Hematopoietic multipotent progenitor cell treated with erythropoietin and hydrocortisone succinate and interleukin-3 and kit ligand, for 6 days (in vitro differentiated cells): ENCODE measurements around the gene ARHGDIB.
A peak's percentile ranks its signal among the peaks of the same experiment; 100 is the strongest.

Experiments used
- DNase-seq: peaks from one replicate; pipeline ENCODE4 v3.0.0-alpha.2; 2015

ARHGDIB gene

DNA sequence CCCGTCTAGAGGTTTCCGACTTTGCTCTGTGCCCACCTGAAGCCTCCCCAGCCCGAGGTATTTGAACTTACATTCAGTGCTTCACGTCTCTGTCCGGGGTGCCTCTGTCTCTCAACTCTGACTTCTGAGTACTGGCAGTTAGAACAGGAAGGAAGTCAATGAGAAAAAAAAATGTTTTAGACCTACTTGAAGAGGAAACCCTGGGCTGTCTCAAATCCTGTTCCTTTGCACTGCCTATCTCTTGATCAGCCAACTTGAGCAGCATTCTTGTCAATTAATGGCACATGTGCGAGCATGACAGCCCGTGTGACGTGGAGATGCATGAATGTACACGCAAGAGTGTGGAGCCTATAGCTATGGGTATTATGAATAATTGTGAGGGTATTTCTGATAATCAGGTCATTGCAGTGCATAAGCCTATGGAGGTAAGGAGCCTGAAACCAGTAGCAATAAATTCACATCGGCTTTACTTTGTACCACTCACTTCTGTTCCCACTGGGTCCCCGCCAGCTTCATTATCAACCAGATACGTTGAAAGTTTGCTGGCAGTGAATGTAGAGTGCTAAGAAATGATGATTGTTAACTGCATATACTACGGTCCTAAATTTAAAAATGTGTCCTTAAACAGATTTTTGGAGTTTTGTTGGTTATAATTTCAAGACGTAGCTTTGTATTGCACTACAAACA is at the start of gene ARHGDIB:
Gene ARHGDIB, minus strand, starts transcription at position 136 of the 687 bp plus-strand sequence. CDS start 10,889 bp downstream, outside the sequence.
- peak; percentile 96 for DNase-seq

DNA sequence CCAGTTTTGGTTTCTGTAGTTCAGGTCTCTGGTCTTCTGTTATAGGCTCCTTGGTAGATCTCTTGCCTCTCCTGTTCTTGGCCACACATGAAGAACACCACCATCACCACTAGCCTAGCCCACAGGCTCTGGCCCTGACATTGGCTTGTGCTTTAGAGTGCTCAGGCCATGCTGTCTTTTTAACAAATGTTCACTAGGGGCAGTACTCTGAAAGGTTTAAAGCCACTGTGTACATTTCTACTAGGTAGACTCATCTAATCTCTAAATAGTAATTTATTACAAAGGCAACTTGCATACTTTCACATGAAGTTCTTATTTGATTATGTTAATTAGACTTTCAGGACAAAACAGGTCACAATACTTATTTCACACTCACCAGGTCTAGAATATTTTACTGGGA is 49.8 kb upstream of the ARHGDIB start:
- DNase-seq, result peak; percentile 33

DNA sequence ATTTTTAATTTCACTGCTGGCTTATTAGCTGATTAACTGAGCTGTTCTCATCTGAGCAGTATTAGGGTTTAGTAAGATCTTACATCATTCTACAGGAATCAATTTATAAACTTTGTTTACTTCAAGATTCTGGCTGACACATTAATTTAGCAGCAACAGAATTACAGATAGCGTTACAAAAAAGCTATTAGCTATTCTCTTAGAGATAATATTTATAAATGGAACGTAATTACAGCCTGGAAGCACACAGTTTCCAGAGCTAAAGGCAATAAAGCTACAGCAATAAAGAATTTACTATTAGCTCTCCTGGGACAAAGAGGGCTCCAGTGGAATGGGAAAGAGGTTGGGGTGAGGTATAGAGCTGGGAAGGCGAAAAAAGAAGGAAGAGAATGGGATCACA is 46.1 kb upstream of the ARHGDIB start:
- no peak for DNase-seq

DNA sequence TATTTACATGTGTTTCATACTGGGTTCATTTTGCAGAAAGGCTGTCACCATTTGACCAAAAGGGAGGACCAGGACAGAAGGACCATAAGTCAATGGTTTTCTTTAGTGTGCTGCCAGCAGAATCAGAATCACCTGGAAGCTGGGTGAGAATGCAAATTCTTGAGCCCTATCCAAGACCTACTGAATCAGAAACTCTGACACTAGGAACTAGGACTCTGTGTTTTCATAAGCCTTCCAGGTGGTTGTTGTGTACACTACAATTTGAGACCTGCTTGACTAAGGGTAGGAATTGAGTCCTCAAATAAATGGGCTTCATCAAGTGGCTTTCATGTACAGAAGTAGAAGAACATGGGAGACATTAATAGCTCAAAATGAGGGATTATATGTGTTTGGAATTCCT is 43.7 kb upstream of the ARHGDIB start:
- no peak for DNase-seq

DNA sequence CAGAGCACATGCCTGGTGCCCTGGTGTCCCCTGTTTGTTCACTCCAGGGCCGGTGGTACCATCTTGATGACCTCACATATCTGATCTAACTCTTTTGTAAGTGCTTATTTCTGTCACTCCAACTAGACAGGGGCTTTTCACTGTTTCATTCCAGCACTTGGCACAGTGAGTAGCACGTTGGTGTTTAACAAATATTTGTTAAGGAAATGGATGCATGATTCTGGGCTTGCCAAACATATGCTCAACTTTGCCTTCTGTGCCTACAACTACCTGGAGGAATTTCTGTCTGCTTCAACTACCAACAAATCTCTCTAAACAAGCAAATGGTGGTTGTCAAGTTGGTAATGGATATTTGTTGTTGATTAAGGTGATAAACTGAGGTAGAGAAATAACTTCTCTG is 43.0 kb upstream of the ARHGDIB start:
- DNase-seq, result no peak

DNA sequence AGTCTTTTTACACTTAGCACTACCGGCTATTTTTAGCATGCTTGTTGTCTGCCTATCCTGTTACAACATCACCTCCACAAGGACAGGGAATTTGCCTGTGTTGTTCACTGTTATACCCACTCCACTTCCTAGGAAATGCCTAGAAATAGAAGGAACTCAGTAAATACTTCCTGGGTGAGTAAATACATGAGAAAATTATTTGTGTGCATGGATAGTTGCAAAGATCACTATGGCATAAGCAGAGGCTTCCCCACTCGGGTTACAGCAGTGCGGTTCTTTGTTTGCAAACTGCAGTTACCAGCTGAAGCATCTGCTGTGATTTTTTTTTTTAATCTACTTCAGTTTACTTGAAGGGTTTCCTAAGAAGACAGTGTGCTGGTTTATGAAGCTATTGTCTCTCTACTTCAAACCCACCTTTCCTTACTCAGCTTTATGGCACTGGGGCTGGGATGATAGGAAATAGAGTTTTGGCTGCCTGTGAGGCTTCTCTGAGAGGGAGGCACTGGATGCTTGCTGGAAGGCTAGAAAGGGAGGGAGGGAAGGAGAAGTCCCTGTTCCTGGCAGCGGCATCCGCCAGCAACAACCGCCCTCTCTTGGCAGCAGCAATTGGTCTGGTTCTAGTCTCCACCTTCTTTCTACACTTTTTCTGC is 40.5 kb upstream of the ARHGDIB start:
- DNase-seq, result no peak

DNA sequence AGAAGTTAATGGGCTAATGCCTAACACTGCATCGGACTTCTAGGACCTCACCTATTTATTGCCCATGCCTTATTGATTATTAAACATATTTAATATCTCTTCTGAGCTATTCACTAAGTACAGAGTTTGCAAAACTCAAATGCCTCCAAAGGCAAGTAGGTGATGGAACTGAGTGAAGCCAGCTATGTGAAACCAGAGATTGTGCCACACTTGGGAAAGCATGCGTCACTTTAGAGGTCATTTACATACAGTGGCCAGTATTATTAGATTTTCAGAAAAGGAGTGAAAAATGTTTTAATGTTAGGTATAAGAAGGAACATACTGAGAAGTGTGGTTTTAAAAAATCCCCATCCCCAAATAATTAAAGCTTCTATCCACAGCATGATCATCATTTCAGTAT is 39.2 kb upstream of the ARHGDIB start:
- DNase-seq, result no peak

DNA sequence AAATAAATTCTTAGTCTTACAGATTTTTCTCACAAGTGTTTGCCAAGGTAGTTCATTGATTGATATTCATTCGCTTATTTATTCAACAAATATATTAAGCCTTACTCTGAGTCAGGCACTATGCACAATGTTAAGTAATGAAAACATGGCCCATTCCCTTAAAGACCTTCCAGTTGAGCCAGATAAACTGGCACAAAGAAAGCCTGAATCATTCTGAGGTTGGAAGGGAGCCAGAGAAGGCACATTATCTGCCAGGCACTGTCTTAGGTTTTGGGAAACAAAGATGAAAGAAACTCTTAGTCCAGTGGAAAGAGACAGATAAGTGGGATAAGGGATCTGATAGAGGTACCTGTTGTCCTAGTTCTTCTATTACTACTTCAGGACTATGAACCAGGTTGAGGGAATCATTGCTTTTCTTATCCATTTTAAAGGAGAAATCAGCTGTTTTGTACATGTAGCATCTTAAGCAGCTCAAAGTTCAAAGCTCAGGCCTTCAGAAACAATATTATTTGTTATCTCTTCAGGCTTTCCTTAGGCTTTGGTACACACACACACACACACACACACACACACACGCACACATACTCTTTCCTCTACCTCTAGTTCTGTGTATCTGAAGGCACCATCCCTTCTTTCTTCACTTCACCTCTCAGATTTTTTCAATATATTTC is 38.4 kb upstream of the ARHGDIB start:
- peak; percentile 90 for DNase-seq

DNA sequence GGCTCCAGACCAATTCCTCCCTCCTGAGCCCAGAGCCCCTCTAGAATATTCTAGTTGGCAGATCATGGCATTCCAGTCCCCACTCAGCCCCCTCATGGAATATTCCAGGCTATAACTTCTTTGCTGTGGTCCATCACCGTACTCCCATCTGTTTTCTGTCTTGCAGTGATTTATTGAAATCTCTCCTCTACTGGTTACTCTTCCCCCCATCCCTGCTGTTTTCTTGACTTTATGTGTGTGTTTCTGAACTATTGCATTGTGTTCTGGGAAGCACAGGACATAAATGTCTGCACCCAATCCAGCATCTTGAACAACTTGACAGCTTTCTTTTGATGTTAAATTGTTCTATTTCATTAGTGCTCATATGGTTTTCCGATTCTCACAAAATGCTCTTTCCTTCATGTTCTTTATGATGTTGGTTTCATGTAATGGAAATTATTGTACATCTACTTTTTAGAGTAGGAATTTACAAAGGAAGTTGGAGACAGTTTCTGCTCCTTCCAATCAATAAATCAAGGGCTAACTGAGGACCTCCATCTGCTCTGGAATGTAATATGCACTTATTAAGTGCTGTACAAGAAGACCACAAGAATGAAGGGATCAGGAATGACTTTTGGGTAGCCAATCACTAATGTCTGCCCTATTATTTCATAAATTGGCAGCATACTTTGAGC is 37.8 kb upstream of the ARHGDIB start:
- no peak for DNase-seq

DNA sequence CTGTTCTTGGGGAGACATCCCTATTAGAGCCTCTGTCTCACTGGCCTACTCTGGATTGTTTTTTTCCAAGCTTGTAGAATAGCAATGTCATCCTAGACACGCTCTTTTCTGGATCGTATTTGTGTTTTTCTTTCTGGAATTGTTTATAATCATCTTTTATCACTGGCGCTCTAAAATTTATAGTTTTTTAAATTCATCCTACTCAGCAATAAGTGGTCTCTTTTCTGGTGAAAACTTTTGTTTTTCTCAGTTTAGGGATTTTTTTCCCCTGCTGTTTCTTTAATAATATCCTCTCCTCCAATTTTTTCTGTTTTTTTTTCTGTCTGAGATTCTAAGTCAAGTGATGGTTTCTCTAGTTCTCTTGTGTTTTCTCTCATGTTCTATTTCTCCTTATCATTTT is 36.6 kb upstream of the ARHGDIB start:
- no peak for DNase-seq

DNA sequence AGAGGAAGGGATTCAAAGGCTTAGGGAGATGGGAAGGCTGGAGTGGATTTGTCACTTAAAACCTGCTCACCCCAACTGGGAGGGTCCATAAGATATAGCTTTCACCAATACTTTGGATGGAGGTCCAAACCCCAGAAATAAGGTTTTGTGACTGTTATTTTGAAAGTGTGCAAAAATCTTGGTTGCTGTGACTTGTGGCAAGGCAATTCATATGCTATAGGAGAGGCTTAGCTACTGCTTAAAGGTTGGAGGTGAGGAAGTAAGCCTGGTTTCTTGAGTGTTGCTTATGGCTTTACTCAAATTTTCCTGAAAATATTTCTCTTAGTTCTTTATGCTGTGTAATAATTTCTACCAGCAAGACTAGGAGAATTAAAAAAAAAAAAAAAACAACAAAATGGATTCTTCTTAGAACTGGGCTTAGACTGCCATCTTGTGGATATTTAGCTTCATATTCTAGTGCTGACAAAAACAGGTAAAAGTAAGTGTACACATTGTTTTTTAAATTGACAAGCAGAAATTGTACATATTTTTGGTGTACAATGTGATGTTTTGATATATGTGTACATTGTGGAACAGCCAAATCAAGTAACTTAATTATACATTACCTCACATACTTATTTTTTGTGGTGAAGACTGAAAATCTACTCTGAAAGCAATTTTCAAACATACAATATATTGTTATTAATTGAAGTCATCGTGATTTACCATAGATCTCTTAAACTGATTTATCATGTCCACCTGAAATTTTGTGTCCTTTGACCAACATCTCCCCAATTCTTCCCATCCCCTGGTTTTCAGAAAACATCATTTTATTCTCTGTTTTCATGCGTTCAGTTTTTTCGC is 34.4 kb upstream of the ARHGDIB start:
- peak; percentile 93 for DNase-seq

DNA sequence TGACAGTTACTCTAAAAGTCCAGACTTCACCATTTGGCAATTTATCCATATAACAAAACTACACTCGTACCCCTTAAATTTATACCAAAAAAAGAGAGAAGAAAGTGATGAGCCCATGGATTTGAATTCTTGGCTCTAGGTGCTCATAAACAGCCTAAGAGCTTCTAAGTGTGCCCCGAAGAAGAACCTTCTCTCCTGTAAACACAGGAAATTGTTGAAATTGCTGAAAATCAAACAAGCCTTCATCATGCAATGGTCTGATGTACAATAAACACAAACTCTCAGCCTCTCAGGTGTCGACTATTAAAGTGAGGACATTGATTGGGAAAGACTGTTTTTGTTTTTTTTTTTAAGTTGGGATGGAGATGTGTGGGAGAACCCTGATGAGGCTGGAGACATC is 33.2 kb upstream of the ARHGDIB start:
- DNase-seq, result no peak

DNA sequence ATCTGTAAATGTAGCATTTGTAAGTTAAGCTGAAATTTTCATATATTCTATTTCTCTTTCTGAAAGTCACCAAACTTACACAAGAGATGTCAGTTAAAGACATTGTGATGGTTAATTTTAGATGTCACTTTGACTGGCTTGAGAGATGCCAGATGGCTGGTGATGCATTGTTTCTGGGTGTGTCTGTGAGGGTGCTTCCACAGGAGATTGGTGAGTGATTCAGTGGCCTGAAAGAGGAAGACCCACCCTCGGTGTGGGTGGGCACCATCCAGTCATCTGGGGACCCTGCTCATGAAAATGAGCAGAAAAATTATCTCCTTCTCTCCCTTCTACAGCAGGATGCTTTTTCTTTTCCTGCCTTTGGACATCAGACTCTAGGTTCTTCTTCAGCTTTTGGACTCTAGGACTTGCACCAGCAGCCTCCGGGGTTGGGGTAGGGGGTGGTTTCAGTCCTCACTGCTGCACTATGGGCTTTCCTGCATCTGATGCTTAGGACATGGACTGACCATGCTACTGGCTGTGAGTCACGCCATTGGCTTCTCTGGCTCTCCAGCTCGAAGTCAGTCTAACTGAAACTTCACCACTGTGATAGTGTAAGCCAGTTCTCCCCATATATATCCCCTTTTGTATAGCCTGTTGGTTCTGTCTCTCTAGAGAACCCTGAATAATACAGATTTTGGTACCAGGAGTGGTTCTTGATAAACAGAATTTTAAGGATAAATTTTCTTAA is 32.3 kb upstream of the ARHGDIB start:
- DNase-seq, result no peak

DNA sequence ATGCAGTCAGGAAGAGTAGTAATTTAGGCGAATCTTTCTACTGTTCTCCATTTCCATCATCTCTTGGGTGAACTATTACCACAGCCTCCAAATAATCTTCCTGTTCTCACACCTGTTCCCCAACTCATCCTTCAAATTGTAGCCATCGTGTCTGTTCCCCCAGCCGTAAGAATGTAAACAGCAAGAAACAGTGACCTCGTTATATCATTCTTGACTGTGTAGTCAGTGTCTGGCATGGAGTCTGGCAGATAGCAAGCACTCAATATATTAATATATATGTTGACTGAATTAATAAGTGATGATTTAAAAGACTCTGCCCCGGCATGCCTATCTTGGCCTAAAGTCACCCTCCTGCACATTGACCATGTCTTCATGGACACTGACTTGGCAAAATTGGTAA is 31.7 kb upstream of the ARHGDIB start:
- no peak for DNase-seq

DNA sequence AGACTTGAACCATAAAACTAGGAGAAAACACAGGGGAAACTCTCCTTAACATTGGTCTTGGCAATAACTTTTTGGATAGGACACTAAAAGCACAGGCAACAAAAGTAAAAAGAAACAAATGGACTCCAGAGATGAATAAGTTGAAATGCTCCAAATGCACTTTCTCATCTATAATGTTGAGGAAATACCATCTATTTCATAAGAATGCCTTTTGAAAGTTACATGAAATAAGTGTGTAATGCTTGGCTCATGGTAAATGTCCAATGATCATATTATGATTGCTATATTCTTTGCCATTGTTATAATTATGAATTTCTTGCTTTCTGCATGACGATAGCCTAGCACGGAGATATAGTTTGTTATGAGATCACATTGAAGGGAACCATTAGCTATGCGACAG is 31.3 kb upstream of the ARHGDIB start:
- no peak for DNase-seq

DNA sequence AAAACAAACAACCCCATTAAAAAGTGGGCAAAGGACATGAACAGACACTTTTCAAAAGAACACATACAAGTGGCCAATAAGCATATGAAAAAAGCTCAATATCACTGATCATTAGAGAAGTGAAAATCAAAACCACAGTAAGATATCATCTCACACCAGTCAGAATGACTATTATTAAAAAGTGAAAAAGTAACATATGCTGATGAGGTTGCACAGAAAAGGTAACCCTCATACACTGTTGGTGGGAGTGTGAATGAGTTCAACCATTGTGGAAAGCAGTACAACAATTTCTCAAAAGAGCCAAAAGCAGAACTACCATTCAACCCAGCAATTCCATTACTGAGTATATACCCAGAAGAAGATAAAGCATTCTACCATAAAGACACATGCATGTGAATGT is 29.7 kb upstream of the ARHGDIB start:
- DNase-seq, result no peak

DNA sequence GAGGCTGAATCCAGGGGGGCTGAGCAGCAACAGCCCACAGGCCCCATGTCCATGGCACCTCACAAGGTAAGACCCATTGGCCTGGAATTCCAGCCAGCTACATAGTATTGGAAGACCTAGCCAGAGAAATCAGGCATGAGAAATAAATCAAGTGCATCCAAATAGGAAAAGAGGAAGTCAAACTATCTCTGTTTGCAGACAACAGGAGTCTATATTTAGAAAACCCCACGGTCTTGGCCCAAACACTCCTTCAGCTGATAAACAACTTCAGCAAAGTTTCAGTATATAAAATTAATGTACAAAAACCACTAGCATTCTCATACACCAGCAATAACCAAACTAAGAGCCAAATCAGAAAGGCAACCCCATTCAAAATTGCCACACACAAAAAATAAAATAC is 28.4 kb upstream of the ARHGDIB start:
- peak; percentile 65 for DNase-seq

DNA sequence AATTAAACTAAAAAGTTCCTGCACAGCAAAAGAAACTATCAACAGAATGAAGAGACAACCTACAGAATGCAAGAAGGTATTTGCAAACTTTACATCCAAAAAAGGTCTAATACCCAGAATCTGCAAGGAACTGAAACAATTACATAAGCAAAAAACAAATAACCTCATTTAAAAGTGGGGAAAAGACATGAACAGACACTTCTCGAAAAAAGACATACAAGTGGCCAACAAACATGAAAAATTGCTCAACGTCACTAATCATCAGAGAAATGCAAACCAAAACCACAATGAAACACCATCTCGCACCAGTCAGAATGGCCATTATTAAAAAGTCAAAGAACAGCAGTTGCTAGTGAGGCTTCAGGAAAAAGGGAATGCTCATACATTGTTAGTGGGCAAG is 26.6 kb upstream of the ARHGDIB start:
- peak; percentile 30 for DNase-seq

DNA sequence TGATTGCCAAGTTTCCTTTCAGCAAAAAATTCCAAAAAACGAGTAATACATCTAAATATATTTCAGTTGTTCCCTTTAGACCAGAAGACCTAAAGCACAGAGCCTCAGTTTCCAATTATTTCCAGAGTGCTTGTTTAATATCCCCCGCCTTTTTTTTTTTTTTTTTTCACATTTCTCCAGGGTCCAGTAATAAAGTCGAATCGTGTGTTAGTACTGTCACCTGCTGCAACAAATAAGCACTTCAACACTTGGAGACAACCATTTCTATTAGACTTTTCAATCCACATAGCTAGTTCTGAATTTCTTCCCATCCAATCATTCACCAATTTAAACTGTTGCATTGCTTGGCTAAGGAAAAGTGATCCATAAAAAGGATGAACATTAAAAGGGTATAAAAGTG is 25.0 kb upstream of the ARHGDIB start:
- DNase-seq, result no peak

DNA sequence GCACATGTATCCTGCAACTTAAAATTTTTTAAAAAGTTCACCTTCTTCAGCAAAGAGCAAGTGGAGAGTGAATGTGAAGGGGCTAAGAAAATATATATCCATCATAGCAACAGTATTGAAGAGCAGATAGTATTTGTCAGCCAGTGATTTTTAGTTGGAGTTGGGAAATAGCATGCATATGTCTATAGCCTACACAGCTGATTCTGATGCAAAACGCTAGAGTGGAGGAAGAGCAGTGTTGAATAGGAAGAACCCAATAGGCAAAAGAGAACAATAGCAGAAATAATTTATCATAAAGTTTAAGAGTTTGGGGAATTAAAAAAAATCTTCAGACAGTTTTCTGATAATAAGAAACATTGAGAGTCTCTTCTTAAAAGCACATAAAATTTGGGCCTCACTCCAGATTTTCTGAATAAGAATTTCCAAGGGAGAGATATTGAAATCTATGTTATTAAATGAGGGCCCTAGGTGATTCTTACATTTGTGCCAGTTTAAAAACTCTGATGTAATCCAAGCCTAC is 23.4 kb upstream of the ARHGDIB start:
- DNase-seq, result no peak

DNA sequence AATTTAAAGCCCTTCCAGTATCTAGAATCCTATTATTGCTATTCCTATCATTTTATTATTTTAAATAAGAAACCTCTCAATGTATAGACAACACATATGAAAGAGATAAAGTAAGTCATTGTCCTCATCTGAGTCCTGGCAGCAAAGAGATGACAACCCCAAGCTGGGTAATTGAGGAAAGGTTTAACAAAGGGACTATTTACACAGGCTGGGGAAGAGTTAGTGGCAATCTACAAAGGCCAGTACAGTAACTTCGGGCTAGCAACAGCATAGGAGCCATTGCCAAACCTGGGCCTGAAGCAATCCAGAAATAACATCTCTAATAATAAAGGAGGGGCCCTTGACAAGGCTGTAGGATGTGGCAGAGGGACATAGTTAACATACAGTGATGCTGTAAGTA is 22.6 kb upstream of the ARHGDIB start:
- no peak for DNase-seq

DNA sequence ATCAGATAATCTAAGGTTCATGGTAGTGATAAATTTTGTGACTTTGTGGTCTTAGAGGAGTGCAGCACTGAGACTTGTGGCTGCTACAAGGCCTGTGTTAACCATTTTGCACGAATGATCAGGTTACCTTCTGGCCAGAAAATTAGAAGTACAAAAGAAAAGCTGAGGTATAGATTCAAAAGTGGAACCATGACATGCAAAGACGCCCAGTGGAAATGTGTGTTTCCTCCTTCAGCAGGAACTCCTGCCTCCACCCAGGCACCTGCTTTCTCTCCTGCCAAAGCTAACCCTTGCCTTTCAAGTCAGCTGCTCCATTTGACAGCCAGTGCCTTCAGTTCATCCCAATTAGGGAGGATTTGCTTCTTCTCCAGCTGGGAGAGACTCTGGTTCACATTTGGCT is 21.6 kb upstream of the ARHGDIB start:
- DNase-seq, result no peak
